Subcutaneous adipose tissue (tissue), 4 donors: ENCODE data around the gene DCC. TPM values are rescaled to one million over a fixed set of nuclear protein-coding genes. Genes with fewer than 3 reads are reported as not detected.

Experiments
- CTCF ChIP-seq: fragments of 450-650 bp; IDR thresholded peaks from one replicate; pipeline ENCODE4 v1.5.1; 2016; ENCODE audit warnings: low read depth, mild to moderate bottlenecking, control low read depth, antibody characterized with exemption, moderate library complexity
- total RNA-seq, 4 donors: library from RNA; depleted of rRNA; stranded (reverse); fragments of >200 nt; gene quantifications; one replicate each; pipeline ENCODE4 v1.1.0, GENCODE V29; 2016

DCC gene
- total RNA-seq, 4 donors from 2014 or later: not detected

DNA sequence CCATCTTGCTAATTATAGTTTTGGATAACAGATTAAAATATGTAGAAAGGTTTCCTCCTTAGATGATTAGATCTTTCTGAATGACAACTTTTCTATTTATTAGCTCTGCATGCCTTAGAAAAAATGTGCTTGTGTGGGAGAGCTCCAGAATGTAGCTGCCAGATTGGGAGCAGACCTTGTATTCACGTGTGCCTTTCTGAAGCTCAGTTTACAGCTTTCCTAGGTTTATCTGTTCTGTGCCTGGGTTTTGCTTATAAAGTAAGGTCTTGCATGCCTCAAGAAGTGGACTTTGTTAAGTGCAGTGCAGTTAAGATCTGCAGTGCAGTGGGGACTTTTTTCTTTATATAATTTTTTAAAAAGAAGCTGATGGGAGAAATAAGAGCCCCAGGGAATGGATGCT is 179.0 kb downstream of the DCC start:
- no peak for TF ChIP-seq CTCF

GRCh38 chr18:52523566-52523965 is 183.6 kb downstream of the DCC start:
- TF ChIP-seq CTCF: no peak

DNA sequence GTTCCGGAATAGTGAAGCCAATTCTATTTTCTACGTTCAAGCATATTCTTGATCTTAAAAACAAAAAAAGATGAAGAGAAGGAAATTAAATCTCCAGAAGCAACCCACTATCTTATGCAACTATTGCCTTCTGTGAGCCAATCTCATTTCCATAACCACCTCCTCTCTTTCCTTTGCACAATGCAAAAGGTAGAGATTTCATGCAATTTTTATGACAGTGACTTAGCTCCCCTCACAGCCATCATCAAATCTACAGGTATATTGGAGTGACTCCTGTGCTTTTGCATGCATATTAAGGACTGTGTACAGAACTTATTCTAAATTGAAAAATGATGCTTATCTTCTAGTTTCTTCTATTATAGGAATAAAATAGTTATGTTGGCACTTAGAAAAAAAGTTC is 191.8 kb downstream of the DCC start:
- no peak for TF ChIP-seq CTCF

DNA sequence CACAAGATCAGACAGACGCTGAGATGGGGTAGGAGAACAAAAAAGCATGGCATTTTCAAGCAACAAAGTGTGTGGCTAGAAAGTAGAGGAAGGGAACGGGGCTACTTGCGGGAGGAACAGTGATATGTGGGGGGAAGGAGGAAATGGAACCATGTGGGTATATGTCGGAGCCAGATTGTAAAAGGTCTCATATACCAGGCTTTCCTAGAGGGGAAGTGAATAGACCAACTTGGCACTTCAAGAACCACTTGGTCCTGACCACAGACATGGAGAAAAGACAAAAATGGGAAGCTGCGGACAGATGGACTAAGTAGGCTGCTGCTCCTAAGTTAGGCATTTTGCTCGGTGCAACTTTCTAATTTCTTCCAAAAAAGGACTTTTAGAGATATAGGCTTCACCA is 196.0 kb downstream of the DCC start:
- TF ChIP-seq CTCF: no peak

DNA sequence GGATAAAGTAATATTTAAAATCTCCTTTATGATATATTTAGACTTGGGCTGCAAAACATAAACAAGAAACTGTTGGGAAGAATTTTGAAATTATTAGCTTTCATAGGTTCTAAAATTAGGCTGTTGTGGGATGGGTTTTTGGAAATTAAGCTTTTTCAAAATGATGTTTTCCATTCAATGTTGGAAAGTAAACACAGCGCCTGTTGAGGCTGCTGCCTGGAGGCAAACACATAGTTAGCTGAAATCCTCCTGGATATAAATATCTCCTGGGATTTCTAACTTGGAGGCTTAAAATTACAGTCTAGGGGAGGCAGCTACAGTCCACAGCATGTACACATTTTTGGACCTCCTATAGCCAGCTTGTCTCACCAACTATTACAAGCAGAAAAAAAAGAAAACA is 197.3 kb downstream of the DCC start:
- TF ChIP-seq CTCF: no peak

- no peak for TF ChIP-seq CTCF
These were observed 201.1 kb downstream of the DCC start for GRCh38 chr18:52541056-52541455.

DNA sequence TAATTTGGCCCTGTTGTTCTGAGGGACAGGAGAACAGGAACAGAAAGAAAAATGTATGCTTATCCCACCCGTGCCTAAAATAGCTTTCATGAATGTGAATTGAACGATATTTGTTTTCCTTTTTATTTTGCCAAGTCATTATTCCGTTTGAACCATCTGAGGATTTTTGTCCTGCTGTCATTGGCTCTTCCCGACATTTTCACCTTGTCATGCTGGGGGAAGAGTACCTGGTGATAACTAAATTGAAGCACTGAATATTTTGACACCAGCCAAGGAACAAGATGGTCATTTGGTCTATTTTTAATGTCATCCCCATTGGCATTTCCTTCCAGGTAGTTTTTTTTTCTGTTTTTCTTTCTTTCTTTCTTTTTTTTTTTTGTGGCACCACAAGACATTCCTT is 204.1 kb downstream of the DCC start:
- TF ChIP-seq CTCF: no peak
